ENCODE data around the gene KCNIP1. TPM values are rescaled to one million over a fixed set of nuclear protein-coding genes. Genes with fewer than 3 reads are reported as not detected.

KCNIP1 gene
- polyA plus RNA-seq, 1 donor from 2014 or later, result 13.8 TPM

DNA sequence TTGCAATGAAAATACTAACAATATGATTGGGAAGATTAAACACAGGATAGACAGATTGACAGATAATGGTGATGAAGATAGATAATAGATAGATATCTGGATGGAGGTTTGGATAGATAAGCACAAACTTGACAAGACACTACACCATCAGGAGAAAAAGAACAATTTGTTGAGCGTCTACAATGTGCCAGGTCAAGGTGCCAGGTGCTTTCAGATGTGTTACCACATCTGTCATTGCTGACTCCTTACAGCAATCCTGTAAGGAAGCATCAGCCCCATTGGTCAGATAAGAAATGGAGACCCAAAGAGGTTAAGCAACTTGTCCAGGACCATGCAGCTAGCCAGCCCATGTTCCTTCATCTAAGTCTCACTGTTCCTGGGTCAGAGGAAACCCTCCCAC is 278.1 kb downstream of the KCNIP1 start:
- TF ChIP-seq EP300 (conservative IDR thresholded peaks at IDR 0.05; ENCODE audit: poor library complexity, severe bottlenecking), result no peak
- TF ChIP-seq SMC3 (conservative IDR thresholded peaks at IDR 0.05; ENCODE audit: poor library complexity), result no peak
- TF ChIP-seq RAD21 (conservative IDR thresholded peaks at IDR 0.05), result no peak
- TF ChIP-seq POLR2AphosphoS5 (IDR thresholded peaks at IDR 0.05), result no peak
- TF ChIP-seq TAF1 (IDR thresholded peaks at IDR 0.05; ENCODE audit: low read depth), result no peak
- no peak for TF ChIP-seq CTCF (IDR thresholded peaks at IDR 0.05; ENCODE audit: poor library complexity, severe bottlenecking)
- no peak for TF ChIP-seq MXI1 (conservative IDR thresholded peaks at IDR 0.05; ENCODE audit: poor library complexity, severe bottlenecking)
- no peak for TF ChIP-seq EZH2 (IDR thresholded peaks at IDR 0.05; ENCODE audit: borderline replicate concordance, insufficient read depth, low read length, poor library complexity, severe bottlenecking)
- no peak for TF ChIP-seq REST (IDR thresholded peaks at IDR 0.05; ENCODE audit: borderline replicate concordance)
- Histone ChIP-seq H3K9ac (ENCODE audit: low read length) (no peak overlapping the region), H3K4me2 (ENCODE audit: low read length) (no peak overlapping the region), H4K20me1 (ENCODE audit: insufficient read depth) (no peaks in the 10 kb centered on the region), H3K4me3 (ENCODE audit: low read length) (no peak overlapping the region), H3K9me2 (ENCODE audit: insufficient read depth, low read length) (no peaks in the 10 kb centered on the region), H3K79me2 (replicated peaks; ENCODE audit: insufficient read depth, low read length) (no peaks in the 10 kb centered on the region), H3K27me3 (ENCODE audit: insufficient read depth, low read depth, low read length) (no peaks in the 10 kb centered on the region), H3K9me3 (ENCODE audit: low read length) (no peaks in the 10 kb centered on the region), H3F3A (ENCODE audit: insufficient read depth, low read length, poor library complexity, severe bottlenecking) (no peaks in the 10 kb centered on the region), H2AFZ (ENCODE audit: low read depth, low read length) (no peak overlapping the region), H3K27ac (ENCODE audit: low read length) (no peak overlapping the region), H3K36me3 (ENCODE audit: insufficient read depth, low read length) (no peaks in the 10 kb centered on the region)

DNA sequence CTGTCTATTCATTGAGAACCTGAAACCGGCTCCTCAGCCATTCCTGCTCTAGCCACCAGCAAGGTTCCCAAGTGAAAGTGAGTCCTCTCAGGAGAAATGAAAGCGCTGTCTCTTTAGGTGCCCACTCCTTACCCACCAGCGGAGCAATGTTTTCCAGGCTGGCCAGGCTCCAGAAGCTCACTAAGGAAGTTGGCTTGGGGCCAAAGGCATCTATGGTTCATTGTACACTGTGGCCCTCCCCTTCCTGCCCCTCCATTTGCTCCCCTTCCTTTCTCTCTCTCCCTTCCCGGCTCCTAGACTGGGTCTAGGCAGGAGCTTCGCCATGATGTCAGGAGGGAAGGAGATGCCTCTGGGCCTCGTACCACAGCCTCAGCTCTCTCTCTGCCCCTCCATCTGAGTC is 278.6 kb downstream of the KCNIP1 start:
- Histone ChIP-seq H3K9me2 (ENCODE audit: insufficient read depth, low read length) (no peaks in the 10 kb centered on the region), H3K79me2 (replicated peaks; ENCODE audit: insufficient read depth, low read length) (no peaks in the 10 kb centered on the region), H3K4me3 (ENCODE audit: low read length) (no peak overlapping the region), H2AFZ (ENCODE audit: low read depth, low read length) (no peak overlapping the region), H4K20me1 (ENCODE audit: insufficient read depth) (no peaks in the 10 kb centered on the region), H3K36me3 (ENCODE audit: insufficient read depth, low read length) (no peaks in the 10 kb centered on the region), H3K27ac (ENCODE audit: low read length) (no peak overlapping the region), H3K4me2 (ENCODE audit: low read length) (no peak overlapping the region), H3K9me3 (ENCODE audit: low read length) (no peaks in the 10 kb centered on the region), H3K27me3 (ENCODE audit: insufficient read depth, low read depth, low read length) (no peaks in the 10 kb centered on the region), H3F3A (ENCODE audit: insufficient read depth, low read length, poor library complexity, severe bottlenecking) (no peaks in the 10 kb centered on the region), H3K9ac (ENCODE audit: low read length) (no peak overlapping the region)
- TF ChIP-seq MXI1 (conservative IDR thresholded peaks at IDR 0.05; ENCODE audit: poor library complexity, severe bottlenecking) (no peak), EP300 (conservative IDR thresholded peaks at IDR 0.05; ENCODE audit: poor library complexity, severe bottlenecking) (no peak), RAD21 (conservative IDR thresholded peaks at IDR 0.05) (no peak), CTCF (IDR thresholded peaks at IDR 0.05; ENCODE audit: poor library complexity, severe bottlenecking) (no peak), REST (IDR thresholded peaks at IDR 0.05; ENCODE audit: borderline replicate concordance) (no peak), POLR2AphosphoS5 (IDR thresholded peaks at IDR 0.05) (no peak), EZH2 (IDR thresholded peaks at IDR 0.05; ENCODE audit: borderline replicate concordance, insufficient read depth, low read length, poor library complexity, severe bottlenecking) (no peak), SMC3 (conservative IDR thresholded peaks at IDR 0.05; ENCODE audit: poor library complexity) (no peak), TAF1 (IDR thresholded peaks at IDR 0.05; ENCODE audit: low read depth) (no peak)
